IPS DF 4.7 (cell line): ENCODE data around the gene CCPG1.
"Not testable (repeated sequence)": the region's sequence is repeated elsewhere in the genome, so short reads cannot be mapped to it uniquely, and the experiment has no call there.

Experiments
- DNase-seq: peaks from one replicate; pipeline ENCODE4 v3.0.0-alpha.2; 2013; ENCODE audit warnings: low spot score; ENCODE audit errors: extremely low read depth

CCPG1 gene

GRCh38 chr15:55408012-55408928 lies at the start of gene CCPG1, which contains the start of gene PIERCE2:
CCPG1 (minus strand) TSS chr15:55408359; CDS start chr15:55389424, 18,935 bp downstream.
PIERCE2 (plus strand) TSS chr15:55408495; CDS start chr15:55408769, 274 bp downstream.
- DNase-seq: peak; percentile 80

- DNase-seq: no peak
Observed at GRCh38 chr15:55457401-55458022, 49.4 kb upstream of the CCPG1 start.

GRCh38 chr15:55447030-55447394 lies 38.9 kb upstream of the CCPG1 start:
- not testable (repeated sequence) for DNase-seq

GRCh38 chr15:55446379-55447029 lies 38.3 kb upstream of the CCPG1 start:
- not testable (repeated sequence) for DNase-seq

- not testable (repeated sequence) for DNase-seq
Observed at GRCh38 chr15:55445936-55446335, 37.8 kb upstream of the CCPG1 start.

- DNase-seq: not testable (repeated sequence)
Observed at GRCh38 chr15:55443141-55443540, 35.0 kb upstream of the CCPG1 start.

- DNase-seq: peak; percentile 28
Observed at GRCh38 chr15:55434989-55435825, 27.0 kb upstream of the CCPG1 start.

GRCh38 chr15:55422089-55422488 lies 13.9 kb upstream of the CCPG1 start:
- DNase-seq: no peak

- DNase-seq: no peak
Observed at GRCh38 chr15:55420171-55420866, 12.2 kb upstream of the CCPG1 start.

GRCh38 chr15:55417678-55418077 lies 9.5 kb upstream of the CCPG1 start:
- not testable (repeated sequence) for DNase-seq

GRCh38 chr15:55408976-55409375 lies 817 bp upstream of the CCPG1 start:
- DNase-seq: not testable (repeated sequence)

- DNase-seq: no peak
Observed at GRCh38 chr15:55407498-55408011, 604 bp downstream of the CCPG1 start.

GRCh38 chr15:55403531-55403930 lies 4.6 kb downstream of the CCPG1 start:
- DNase-seq: no peak

GRCh38 chr15:55402707-55403106 lies 5.5 kb downstream of the CCPG1 start:
- no peak for DNase-seq

GRCh38 chr15:55401786-55402246 lies 6.3 kb downstream of the CCPG1 start:
- no peak for DNase-seq

- DNase-seq: not testable (repeated sequence)
Observed at GRCh38 chr15:55400050-55400449, 8.1 kb downstream of the CCPG1 start.

- no peak for DNase-seq
Observed at GRCh38 chr15:55398243-55398642, 9.9 kb downstream of the CCPG1 start.

GRCh38 chr15:55394694-55395093 lies 13.5 kb downstream of the CCPG1 start:
- no peak for DNase-seq

- DNase-seq: no peak
Observed at GRCh38 chr15:55389264-55389607, 18.9 kb downstream of the CCPG1 start.

GRCh38 chr15:55387027-55387426 lies 21.1 kb downstream of the CCPG1 start:
- DNase-seq: no peak
